HL-60/S4 treated with retinoic acid at 250 ng/mL for 4 days and 3 days (cell line): Measurements from ENCODE around the gene RYR1.
"Not testable (repeated sequence)": the region's sequence is repeated elsewhere in the genome, so short reads cannot be mapped to it uniquely, and the experiment has no call there.

Experiments used
- in situ Hi-C: fragments of 300-500 bp; cut with MboI; formaldehyde crosslinking; loops from 2 replicates; pipeline ENCODE4 v1.7.0; 2022; ENCODE audit warnings: low sequenced_read_pairs

RYR1 gene

DNA sequence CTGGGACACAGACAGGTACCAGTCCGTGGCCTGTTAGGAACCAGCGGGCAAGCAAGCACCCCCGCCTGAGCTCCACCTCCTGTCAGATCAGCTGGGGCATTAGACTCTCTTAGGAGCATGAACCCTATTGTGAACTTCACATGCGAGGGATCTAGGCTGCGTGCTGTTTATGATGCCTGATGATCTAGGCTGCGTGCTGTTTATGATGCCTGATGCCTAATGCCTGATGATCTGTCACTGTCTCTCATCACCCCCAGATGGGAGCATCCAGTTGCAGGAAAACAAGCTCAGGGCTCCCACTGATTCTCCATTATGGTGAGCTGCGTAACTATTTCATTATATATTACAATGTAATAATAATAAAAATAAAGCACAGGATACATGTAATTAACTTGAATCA lies 11.1 kb upstream of the RYR1 start:
- in situ Hi-C loops: loop anchor here (25.0 kb wide), 1 partner anchor 490 kb away; the partner anchor contains the start of gene CCER2

DNA sequence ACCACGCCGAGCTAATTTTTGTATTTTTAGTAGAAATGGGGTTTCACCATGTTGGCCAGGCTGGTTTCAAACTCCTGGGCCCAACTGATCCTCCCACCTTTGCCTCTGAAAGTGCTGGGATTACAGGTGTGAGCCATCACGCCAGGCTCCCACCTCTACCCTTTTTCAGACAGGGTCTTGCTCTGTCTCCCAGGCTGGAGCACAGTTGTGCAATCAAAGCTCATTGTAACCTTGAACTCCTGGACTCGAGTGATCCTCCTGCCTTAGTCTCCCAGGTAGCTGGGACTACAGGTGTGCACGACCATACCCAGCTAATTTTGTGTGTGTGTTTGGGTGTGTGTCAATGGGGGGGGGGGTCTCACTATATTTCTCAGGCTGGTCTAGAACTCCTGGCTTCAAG lies 9.2 kb upstream of the RYR1 start:
- in situ Hi-C loops: loop anchor here (25.0 kb wide), 1 partner anchor 488 kb away; the partner anchor contains the start of gene CCER2

DNA sequence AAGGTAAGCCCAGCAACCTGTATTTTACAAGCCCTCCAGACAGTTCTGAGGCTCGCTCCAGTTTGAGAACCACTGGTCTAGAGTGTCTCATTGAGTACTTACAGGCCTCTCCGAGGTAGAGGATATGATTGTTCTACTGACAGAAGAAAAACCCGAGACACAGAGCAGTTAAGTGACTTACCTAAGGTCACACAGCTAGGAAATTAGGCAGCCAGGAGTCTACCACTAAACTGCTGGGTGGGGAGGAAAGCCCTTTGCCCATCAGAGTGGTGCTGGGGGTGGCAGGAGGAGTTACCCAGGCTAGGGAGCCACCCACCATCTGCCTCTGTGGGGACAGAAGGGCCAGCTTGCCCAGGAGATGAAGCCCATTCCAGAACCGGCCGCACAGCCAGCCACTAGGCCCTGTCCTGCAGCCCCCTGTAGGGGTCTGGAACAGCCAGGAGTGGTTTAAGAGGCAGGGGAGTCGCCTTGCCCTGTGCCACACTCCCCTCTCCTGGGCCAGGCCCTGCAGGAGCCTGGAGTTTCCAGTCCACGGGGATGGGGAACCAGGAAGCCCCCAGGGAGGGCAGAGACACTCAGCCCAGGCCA lies 8.2 kb upstream of the RYR1 start:
- in situ Hi-C loops: no loop called here

DNA sequence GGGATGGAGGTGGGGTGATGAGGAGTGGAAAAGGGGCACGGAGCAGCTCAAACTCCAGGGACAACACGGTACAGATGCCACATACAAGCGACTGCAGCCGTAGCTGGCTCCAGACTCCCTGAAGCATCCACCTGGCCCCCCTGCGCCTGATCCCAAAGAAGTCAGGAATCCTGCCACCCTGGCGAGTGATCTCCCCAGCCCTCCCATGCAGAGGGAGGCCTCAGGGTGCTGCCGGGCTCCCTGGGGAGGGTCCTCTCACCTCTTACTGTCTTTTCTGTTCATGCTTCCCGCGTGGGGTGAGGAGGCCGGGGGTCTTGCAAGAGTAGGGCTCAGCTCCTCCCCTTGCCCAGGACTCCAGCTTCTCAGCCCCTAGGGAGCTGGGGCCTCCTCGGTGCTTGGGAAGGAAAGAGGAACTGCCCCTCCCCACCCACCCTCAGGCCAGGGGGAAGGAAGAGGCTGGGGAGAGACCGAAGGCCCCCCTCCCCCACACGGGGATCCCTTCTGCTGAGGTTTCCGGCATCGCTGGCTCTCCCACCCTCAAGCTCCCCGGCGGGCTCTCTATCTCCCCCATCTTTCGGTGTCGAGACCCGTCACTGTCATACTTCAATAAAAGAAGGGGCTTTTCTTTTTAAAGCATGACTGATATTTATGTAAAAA lies 7.6 kb upstream of the RYR1 start, which contains the start of gene RASGRP4:
Gene RASGRP4 (minus strand): TSS at position 410 of the 657 bp plus-strand sequence. CDS start 128 bp downstream, at position 282.
- in situ Hi-C loops: no loop called here

DNA sequence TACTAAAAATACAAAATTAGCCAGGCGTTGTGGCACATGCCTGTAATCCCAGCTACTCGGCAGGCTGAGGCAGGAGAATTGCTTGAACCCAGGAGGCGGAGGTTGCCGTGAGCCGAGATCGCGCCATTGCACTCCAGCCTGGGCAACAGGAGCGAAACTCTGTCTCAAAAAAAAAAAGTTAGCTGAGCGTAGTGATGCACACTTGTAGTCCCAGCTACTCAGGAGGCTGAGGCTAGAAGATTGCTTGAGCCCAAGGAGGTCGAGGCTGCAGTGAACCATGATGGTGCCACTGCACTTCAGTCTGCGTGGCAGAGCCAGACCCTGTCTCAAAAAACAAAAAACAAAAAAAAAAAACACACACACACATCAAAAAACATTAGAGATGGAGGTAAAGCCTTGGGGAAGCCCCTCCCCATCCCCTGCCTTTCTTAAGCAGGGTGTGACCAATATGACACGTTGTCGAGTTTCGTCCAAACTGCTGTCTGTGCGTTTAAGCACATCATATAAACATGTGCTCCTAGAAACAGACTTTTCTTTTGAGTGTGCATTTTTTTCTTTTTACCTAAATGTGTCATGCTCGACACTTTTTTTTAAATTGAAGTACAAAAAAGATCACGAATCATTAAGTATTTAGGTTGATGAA lies 6.3 kb upstream of the RYR1 start:
- in situ Hi-C loops: not testable (repeated sequence)

DNA sequence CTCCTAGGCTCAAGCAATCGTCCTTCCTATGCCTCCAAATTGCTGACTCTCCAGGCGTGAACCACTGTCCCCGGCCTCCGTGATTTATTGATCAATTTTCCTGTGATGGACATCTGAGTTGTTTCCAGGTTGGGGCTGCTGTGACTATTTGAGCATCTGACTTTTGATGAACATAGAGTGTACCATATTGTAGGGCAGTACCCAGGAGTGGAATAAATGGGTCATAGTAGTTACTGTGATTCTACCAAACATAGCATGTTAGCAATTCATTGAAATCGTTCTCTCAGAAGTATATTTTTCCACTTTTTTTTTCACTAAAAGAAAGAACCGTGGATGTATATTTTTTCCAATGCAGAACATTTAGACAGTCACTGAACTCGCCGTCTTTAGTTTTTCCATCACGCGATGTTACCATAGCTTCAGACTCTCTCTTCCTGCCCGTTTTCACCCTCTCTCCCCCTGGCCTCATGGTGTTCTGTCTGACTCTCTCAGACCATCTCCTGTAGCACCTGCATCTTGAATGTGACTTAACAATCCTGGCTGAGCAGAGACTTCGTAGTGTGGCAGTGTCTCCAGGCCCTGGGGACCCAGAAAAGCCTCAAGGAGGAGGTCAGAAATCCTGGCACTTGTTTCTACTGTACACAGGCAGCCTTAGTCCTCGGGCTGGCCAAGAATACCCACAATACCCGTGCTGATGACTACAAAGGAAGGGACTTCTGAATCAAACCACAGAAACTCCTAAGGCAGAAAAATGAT lies 4.3 kb upstream of the RYR1 start:
- in situ Hi-C loops: no loop called here

DNA sequence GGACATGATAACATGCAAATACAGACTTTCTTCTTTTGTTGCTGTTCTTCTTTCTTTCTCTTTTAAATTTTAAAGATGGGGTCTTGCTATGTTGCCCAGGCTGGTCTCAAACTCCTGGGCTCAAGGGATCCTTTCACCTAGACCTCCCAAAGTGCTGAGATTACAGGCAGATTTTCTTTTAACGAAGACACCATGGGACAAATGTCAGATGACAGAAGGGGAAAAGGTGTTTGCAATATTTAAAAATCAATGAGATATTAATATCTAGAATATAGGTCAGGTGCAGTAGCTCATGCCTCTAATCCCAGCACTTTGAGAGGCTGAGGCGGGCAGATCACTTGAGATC lies 3.7 kb upstream of the RYR1 start:
- in situ Hi-C loops: no loop called here

DNA sequence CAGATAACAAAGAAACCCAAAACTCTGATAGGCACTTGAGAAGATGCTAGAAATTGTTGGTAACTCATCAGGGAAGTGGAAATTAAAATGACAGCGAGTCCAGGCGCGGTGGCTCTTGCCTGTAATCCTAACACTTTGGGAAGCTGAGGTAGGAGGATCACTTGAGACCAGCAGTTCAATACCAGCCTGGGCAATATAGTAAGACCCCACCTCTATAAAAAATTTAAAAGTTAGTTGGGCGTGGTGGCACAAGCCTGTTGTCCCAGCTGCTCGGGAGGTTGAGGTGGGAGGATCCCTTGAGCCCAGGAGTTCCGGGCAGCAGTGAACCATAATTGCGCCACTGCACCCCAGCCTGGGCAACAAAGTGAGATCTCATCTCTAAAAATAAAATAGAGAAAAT lies 2.6 kb upstream of the RYR1 start:
- in situ Hi-C loops: no loop called here

DNA sequence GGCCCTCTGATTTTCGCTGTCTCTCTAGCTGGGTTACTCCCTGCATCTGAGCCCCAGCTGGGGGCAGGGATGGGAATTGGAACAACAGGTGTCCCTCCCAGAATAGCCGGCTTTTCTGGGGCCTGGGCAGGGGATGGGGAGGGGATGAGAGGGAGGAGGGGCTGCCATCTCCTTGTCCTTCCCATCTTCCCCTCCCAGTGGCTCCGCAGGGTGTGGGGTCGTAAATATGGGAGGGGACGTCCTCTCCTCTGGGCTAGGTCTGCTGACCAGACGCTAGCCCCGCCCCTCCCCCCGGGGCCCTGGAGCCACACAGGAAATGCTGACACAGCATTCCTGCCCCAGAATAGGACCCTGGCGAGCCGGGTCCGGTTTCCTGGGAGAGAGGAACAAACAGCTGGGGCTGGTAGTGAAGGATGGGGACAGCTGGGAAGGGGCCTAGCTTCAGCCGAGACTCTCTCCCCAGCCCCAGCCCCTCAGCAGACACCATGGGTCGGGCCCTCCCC lies 1.1 kb downstream of the RYR1 start:
- in situ Hi-C loops: no loop called here

DNA sequence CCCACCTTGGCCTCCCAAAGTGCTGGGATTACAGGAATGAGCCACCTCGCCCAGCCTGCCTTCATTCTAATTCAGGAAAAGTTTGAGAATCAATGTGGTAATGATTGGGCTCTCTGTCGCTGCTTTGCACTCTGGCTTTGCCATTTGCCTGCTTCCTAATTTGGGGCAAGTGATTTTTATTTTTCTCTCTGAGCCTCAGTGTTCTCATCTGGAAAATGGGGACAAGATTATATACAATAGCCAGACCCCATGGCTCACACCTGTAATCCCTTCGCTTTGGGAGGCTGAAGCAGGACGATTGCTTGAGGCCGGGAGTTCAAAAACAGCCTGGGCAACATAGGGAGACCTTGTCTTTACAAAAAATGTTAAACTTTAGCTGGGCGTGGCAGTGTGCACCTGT lies 3.8 kb downstream of the RYR1 start:
- in situ Hi-C loops: no loop called here

DNA sequence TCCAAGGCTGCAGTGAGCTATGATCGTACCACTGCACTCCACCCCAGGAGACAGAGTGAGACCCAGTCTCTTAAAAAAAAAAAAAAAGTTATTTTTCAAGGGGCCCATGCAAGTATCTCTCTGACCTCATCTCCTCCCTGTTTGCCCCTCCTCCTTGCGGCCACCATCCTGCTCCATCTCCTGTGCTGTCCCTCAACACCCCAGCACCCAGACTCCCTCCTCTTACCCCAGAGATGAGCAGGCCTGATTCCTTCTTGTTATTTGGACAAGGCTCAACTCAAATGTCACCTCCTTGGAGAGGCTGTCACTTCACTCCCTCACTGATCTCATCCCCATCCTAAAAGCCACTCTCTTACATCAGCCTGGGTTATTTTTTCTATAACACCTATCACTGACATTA lies 4.4 kb downstream of the RYR1 start:
- in situ Hi-C loops: no loop called here

DNA sequence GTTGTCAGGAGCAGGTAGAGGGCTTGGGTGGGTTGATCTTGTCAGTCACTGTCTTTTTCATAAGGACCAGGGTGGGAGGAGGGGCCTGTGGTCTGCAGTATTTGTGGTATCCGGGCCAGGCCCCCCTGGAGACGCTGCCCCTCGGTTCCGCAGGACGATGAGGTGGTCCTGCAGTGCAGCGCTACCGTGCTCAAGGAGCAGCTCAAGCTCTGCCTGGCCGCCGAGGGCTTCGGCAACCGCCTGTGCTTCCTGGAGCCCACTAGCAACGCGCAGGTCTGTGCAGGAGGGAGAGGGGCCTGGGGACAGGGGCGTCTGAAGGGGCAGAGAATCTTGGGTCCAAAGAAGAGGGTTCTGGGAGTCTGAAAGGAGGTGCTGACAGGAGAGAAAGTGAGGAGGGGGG lies 7.1 kb downstream of the RYR1 start:
- in situ Hi-C loops: no loop called here

DNA sequence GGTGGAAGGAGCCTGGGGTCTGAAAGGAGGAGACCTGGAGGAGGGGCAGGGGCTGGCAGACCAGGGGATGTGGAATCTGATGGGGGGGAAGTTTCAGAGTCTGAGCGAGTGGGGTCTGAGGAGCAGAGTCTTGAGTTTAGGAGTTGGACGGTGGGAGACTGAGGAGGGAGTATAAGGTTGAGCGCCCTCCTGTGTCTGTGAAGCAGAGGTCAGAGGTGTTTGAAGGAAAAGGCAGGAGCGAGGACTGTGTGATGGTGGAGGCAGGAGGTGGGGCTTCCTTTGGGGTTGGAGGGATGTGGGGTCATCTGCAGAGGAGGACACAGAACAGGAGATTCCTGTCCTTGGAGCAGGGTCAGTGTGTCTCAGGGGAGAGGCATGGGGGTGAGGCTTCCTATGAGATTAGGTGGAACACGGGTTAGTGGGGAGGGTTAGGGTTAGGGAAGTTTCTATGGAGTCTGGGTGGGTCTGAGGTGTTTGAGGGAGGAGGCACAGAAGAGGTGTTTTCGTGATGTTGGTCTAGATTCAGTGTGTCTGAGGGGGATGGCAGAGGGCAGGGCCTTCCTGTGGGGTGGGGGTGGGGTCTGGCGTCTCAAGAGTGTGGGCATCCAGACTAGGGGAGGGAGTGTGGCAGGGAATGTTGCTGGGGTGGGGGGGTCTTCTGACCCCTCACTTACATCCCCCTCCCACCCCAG lies 8.3 kb downstream of the RYR1 start:
- in situ Hi-C loops: no loop called here

DNA sequence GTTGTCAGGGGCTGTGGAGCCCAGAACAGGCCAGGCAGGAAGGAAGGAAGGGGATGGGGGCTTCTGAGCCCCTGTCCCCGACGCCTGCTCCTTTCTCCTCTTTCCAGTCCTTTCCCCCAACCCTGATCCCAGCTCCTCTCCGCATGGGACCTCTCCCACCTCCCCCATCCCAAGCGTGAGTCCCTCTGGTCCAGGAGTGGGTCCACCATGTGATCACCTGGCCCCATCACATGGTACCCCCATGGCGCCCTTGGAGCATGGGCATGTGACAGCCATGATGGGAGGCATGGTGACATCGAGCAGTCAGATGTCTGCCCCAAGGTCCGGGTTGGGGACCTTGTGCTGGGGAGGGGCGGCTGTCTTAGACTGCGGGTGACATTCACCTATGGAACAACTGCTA lies 9.2 kb downstream of the RYR1 start:
- in situ Hi-C loops: no loop called here

DNA sequence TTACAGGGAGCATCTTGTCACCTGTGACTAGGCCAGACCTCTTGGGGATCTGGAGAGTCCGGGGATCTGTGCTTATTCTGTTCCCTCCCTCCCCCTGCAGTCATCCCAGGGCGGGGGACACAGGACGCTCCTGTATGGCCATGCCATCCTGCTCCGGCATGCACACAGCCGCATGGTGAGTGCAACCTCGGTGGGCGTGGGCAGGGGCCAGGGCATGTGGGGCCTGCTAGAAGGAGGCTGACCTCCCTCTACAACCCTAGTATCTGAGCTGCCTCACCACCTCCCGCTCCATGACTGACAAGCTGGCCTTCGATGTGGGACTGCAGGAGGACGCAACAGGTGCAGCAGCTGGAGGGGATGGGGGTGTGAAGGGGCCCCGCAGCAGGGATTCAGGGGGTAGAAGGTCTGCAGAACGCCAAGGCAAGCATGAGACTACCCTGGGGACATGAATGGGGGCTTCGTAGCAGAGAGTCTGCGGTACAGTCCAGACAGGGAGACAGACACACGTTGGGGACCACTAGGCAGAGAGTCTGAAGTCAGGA lies 10.0 kb downstream of the RYR1 start:
- in situ Hi-C loops: no loop called here

DNA sequence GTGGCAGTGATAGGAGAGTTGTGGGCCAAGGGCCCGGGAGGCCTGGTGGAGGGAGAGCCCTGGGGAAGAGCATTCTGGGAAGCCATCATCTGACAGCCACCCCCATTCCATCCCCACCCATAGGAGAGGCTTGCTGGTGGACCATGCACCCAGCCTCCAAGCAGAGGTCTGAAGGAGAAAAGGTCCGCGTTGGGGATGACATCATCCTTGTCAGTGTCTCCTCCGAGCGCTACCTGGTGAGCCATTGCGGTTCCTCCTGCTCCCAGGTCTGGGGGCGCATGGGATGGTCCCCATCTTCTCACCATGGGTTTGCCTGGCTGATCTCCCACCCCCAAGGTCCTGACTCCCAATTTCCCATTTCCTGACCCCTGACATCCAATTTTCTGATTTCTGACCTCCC lies 10.5 kb downstream of the RYR1 start:
- in situ Hi-C loops: no loop called here

DNA sequence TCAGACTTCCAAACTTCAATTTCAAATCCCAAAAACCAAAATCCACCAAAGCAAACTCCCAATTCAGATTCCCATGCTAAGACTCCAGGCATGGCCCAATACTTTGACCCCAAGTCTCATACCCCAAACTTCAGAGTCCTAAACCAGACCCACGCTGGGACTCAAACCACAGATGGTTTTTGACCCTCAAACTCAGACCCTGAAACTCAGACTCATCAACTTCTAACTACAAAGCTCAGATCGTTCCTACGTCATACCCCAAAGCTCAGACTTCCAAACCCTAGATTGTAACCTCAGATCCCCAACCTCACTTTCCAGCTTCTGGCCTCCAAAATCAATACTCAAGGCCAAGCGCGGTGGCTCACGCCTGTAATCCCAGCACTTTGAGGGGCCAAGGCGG lies 11.9 kb downstream of the RYR1 start:
- in situ Hi-C loops: no loop called here

DNA sequence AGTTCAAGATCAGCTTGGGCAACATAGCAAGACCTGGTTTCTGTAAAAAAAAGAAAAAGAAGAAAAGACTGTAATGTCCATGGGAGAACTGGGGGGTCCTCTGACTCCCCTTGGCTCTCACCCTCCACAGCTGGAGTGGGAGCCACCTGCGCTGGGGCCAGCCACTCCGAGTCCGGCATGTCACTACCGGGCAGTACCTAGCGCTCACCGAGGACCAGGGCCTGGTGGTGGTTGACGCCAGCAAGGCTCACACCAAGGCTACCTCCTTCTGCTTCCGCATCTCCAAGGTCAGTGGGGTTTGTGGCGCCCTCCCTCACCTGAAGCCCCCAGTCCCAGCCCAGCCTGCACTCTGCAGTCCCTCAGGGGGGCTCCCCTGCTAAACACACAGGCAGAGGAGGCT lies 14.7 kb downstream of the RYR1 start:
- in situ Hi-C loops: no loop called here

DNA sequence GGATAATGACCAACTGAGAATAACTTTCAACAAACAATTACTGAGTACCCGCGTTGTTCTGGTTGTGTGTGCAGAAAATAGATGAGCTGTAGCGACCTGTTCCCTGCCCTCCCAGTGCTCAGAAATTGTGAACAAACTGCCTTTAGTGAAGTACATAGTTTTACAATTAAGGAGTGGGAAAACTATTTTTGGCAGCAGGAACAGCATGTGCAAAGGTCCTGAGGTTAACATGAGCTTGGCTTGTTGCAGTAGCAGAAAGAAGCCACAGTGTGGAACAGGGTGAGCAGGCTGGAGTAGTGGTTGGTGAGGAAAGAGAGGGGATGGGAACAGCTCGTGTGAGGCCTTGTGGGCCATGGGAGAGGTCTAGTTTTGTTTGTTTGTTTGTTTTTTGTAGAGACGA lies 16.0 kb downstream of the RYR1 start:
- in situ Hi-C loops: no loop called here

DNA sequence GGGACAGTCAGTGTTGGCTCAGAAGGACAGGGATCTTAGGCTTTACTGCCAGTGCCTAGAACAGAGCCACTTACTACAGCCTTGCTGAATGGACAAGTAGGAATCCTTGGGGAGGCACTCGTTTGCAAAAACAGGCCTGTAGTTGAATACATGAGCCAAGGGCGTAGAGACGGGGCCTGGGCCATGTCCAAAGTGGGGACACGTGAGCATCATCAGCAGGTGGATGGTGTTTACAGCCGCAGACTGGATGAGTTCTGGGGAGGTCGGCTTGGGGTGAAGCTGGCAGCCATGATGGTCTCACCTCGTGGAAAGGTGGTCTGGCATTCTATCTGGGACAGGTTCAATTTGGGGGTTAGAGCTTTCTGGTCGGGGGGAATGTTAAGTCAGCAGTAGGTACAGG lies 17.5 kb downstream of the RYR1 start:
- in situ Hi-C loops: no loop called here

DNA sequence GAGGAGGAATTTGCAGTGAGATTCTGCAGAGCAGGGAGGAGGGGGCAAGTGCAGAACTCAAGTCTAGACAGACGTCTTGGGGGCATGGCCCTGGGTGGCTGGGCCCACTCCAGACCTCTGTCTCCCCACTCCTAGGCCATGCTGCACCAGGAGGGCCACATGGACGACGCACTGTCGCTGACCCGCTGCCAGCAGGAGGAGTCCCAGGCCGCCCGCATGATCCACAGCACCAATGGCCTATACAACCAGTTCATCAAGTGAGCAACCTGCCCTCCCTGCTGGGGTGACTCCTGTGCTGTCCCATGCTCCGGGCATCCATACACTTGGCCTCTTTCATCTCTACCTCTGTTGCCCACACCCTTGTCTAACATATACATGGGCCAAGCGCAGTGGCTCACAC lies 18.1 kb downstream of the RYR1 start:
- in situ Hi-C loops: no loop called here
